Esophagus muscularis mucosa (tissue), 4 donors: ENCODE results near the gene RICTOR.

Experiments used
- CTCF ChIP-seq, 3 experiments: fragments of 200-600 bp in 2 of 3; fragments of 450-650 bp in 1 of 3; sonication (generic) in 2 of 3; IDR thresholded peaks; one replicate each; pipeline ENCODE4 v1.5.1; 2017 to 2019; ENCODE audit warnings: antibody characterized with exemption in 3 of 3, mild to moderate bottlenecking in 2 of 3, moderate library complexity in 1 of 3
- EP300 ChIP-seq: sonication (generic); formaldehyde crosslinking; IDR thresholded peaks from one replicate; pipeline ENCODE4 v1.6.1; 2017; ENCODE audit warnings: antibody characterized with exemption
- POLR2A ChIP-seq: fragments of 450-650 bp; IDR thresholded peaks from one replicate; pipeline ENCODE4 v1.6.1; 2017; ENCODE audit warnings: antibody characterized with exemption, moderate library complexity, mild to moderate bottlenecking, low read depth

- TF ChIP-seq CTCF (IDR thresholded peaks at IDR 0.05) (no peak), EP300 (no peak), POLR2A (no peak)
Observed at GRCh38 chr5:39016587-39017275, 57.5 kb downstream of the RICTOR start.
